H1 (cell line): ENCODE results near the gene ZBTB46. TPM values are rescaled to one million over a fixed set of nuclear protein-coding genes. Genes with fewer than 3 reads are reported as not detected.

Experiments used
- CTCF ChIA-PET: fragments of 300-600 bp; sonication (Branson Sonifier 250); formaldehyde crosslinking; loops from one replicate; lab custom pipeline; 2021; ENCODE audit not compliant: partially characterized antibody; lab: Charles Lee
- POLR2A ChIA-PET: fragments of 300-600 bp; sonication (Branson Sonifier 250); formaldehyde crosslinking; loops from one replicate; lab custom pipeline; 2021; ENCODE audit warnings: inconsistent platforms; ENCODE audit not compliant: partially characterized antibody; lab: Charles Lee
- DNase-seq, 2 experiments: peaks; one replicate each; pipeline versions ENCODE4 v3.0.0 to v3.0.0-alpha.2; 2010 to 2022; ENCODE audit warnings: low spot score in 2 of 2, low read depth in 1 of 2, mixed read lengths in 1 of 2
- FAIRE-seq: peaks from 2 replicates; lab custom pipeline; 2011; peaks lifted over from hg19 to GRCh38; lab: Jason Lieb, UNC
- H2AFZ ChIP-seq: 2 replicates; pipeline ENCODE4 v1.8.1; 2012; ENCODE audit warnings: low read length, inconsistent platforms
- H2AK5ac ChIP-seq: 2 replicates; pipeline ENCODE4 v1.6.1; 2013; ENCODE audit warnings: low read depth, low read length
- H2BK120ac ChIP-seq: replicated peaks from 2 replicates; pipeline ENCODE3; 2013; ENCODE audit warnings: low read depth, low read length, inconsistent platforms
- H2BK12ac ChIP-seq: 2 replicates; pipeline ENCODE4 v1.6.1; 2013; ENCODE audit warnings: low read depth, low read length
- H2BK15ac ChIP-seq: 2 replicates; pipeline ENCODE4 v1.6.1; 2013; ENCODE audit warnings: low read length
- H2BK20ac ChIP-seq: 2 replicates; pipeline ENCODE4 v1.6.1; 2013; ENCODE audit warnings: low read length
- H2BK5ac ChIP-seq: 2 replicates; pipeline ENCODE4 v1.6.1; 2013; ENCODE audit warnings: low read depth, low read length
- H3K14ac ChIP-seq: 2 replicates; pipeline ENCODE4 v1.6.1; 2013; ENCODE audit warnings: inconsistent platforms; ENCODE audit not compliant: insufficient read length
- H3K18ac ChIP-seq: 2 replicates; pipeline ENCODE4 v1.6.1; 2013; ENCODE audit warnings: low read length; ENCODE audit errors: extremely low read depth
- H3K23ac ChIP-seq: 2 replicates; pipeline ENCODE4 v1.6.1; 2013; ENCODE audit warnings: inconsistent platforms; ENCODE audit not compliant: insufficient read length
- H3K23me2 ChIP-seq: 2 replicates; pipeline ENCODE4 v1.6.1; 2013; ENCODE audit warnings: low read depth, low read length
- H3K27ac ChIP-seq: 2 replicates; pipeline ENCODE4 v1.6.1; 2011; ENCODE audit warnings: low read depth, low read length, inconsistent platforms
- H3K27me3 ChIP-seq, 4 experiments: replicated peaks in 1 of 4; 1 replicate in 1 of 4; 2 replicates in 3 of 4; pipeline versions ENCODE4 v1.6.1 to v1.8.1; 2011 to 2013; ENCODE audit warnings: low read length in 3 of 4, mild to moderate bottlenecking in 3 of 4, inconsistent platforms in 2 of 4, mixed read lengths in 2 of 4, moderate library complexity in 1 of 4; ENCODE audit not compliant: control insufficient read depth in 3 of 4, insufficient read depth in 3 of 4; ENCODE audit errors: extremely low read depth in 1 of 4
- H3K36me3 ChIP-seq, 4 experiments: 2 replicates each; pipeline versions ENCODE4 v1.6.1 to v1.8.1; 2011 to 2013; ENCODE audit warnings: mild to moderate bottlenecking in 4 of 4, low read length in 3 of 4, moderate library complexity in 2 of 4, control low read depth in 1 of 4, inconsistent platforms in 1 of 4; ENCODE audit not compliant: insufficient read depth in 4 of 4, control insufficient read depth in 2 of 4
- H3K4ac ChIP-seq: replicated peaks from 2 replicates; pipeline ENCODE3; 2013; ENCODE audit warnings: low read length, low read depth, mixed read lengths, inconsistent platforms; ENCODE audit not compliant: insufficient read length
- H3K4me1 ChIP-seq, 4 experiments: replicated peaks in 1 of 4; 1 replicate in 1 of 4; 2 replicates in 3 of 4; pipeline versions ENCODE4 v1.6.1 to v1.8.1; 2011 to 2013; ENCODE audit warnings: low read length in 3 of 4, inconsistent platforms in 2 of 4, mixed read lengths in 1 of 4; ENCODE audit not compliant: insufficient read depth in 4 of 4, control insufficient read depth in 3 of 4
- H3K4me2 ChIP-seq, 2 experiments: 2 replicates each; pipeline versions ENCODE4 v1.6.1 to v1.8.1; 2011 to 2013; ENCODE audit warnings: low read depth in 2 of 2, low read length in 2 of 2, control low read depth in 1 of 2, inconsistent platforms in 1 of 2, mild to moderate bottlenecking in 1 of 2; ENCODE audit not compliant: insufficient read depth in 1 of 2
- H3K4me3 ChIP-seq, 4 experiments: fragments of 200-600, 300-600 bp in 1 of 4; sonication (generic), shearing (Covaris generic), sonication (Bioruptor Twin) in 1 of 4; 2 replicates each; pipeline versions ENCODE4 v1.5.1 to v1.8.1; 2011 to 2016; ENCODE audit warnings: low read length in 4 of 4, low read depth in 3 of 4, control low read depth in 2 of 4, inconsistent platforms in 2 of 4, mild to moderate bottlenecking in 2 of 4, mixed read lengths in 1 of 4, moderate library complexity in 1 of 4; ENCODE audit not compliant: insufficient read depth in 2 of 4; ENCODE audit errors: extremely low read depth in 1 of 4
- H3K56ac ChIP-seq: replicated peaks from 2 replicates; pipeline ENCODE3; 2013; ENCODE audit warnings: low read depth, mild to moderate bottlenecking, mixed read lengths, low read length, inconsistent platforms; ENCODE audit not compliant: insufficient read length
- H3K79me1 ChIP-seq: 2 replicates; pipeline ENCODE4 v1.6.1; 2013; ENCODE audit warnings: low read depth, low read length, control low read depth
- H3K79me2 ChIP-seq, 2 experiments: 2 replicates each; pipeline versions ENCODE4 v1.6.1 to v1.8.1; 2012 to 2013; ENCODE audit warnings: low read length in 2 of 2, mild to moderate bottlenecking in 2 of 2, inconsistent platforms in 1 of 2; ENCODE audit not compliant: insufficient read depth in 2 of 2, control insufficient read depth in 1 of 2
- H3K9ac ChIP-seq, 4 experiments: replicated peaks in 1 of 4; 1 replicate in 1 of 4; 2 replicates in 3 of 4; pipeline versions ENCODE4 v1.6.1 to v1.8.1; 2011 to 2013; ENCODE audit warnings: low read depth in 3 of 4, low read length in 3 of 4, control low read depth in 2 of 4, mild to moderate bottlenecking in 2 of 4, moderate library complexity in 2 of 4, inconsistent platforms in 1 of 4; ENCODE audit errors: extremely low read depth in 1 of 4
- H3K9me3 ChIP-seq, 2 experiments: 2 replicates each; pipeline versions ENCODE4 v1.6.1 to v1.8.1; 2012 to 2013; ENCODE audit warnings: mild to moderate bottlenecking in 2 of 2, moderate library complexity in 2 of 2, control low read depth in 1 of 2, inconsistent platforms in 1 of 2, low read depth in 1 of 2, low read length in 1 of 2, mixed read lengths in 1 of 2; ENCODE audit not compliant: insufficient read depth in 2 of 2
- H4K20me1 ChIP-seq, 2 experiments: replicated peaks in 1 of 2; 2 replicates each; pipeline versions ENCODE3 to v1.8.1; 2011 to 2013; ENCODE audit warnings: inconsistent platforms in 2 of 2, low read length in 2 of 2, mild to moderate bottlenecking in 1 of 2; ENCODE audit not compliant: insufficient read depth in 2 of 2, control insufficient read depth in 1 of 2
- H4K5ac ChIP-seq: 2 replicates; pipeline ENCODE4 v1.6.1; 2013; ENCODE audit warnings: low read length, low read depth, mixed read lengths, inconsistent platforms; ENCODE audit not compliant: insufficient read length
- H4K8ac ChIP-seq: 2 replicates; pipeline ENCODE4 v1.8.0; 2013; ENCODE audit warnings: mild to moderate bottlenecking, moderate library complexity, low read length, inconsistent platforms; ENCODE audit not compliant: insufficient read depth; ENCODE audit errors: extremely low read depth
- H4K91ac ChIP-seq: replicated peaks from 2 replicates; pipeline ENCODE3; 2013; ENCODE audit warnings: low read length, mixed read lengths, inconsistent platforms; ENCODE audit not compliant: insufficient read length
- CBX5 ChIP-seq: fragments of 300-800, 300-1000 bp; sonication (generic); IDR thresholded peaks from 2 replicates; pipeline ENCODE4 v1.7.1; 2016; ENCODE audit warnings: antibody characterized with exemption, low read length, low read depth
- CHD1 ChIP-seq: IDR thresholded peaks from 2 replicates; pipeline ENCODE4 v1.6.1; 2012; ENCODE audit warnings: low read depth, low read length, improper control_type of control experiment
- E2F6 ChIP-seq: IDR thresholded peaks from 2 replicates; pipeline ENCODE4 v1.6.1; 2012; ENCODE audit warnings: inconsistent platforms
- EGR1 ChIP-seq: IDR thresholded peaks from 2 replicates; pipeline ENCODE4 v1.6.1; 2011; ENCODE audit warnings: low read depth, low read length, borderline replicate concordance
- FOSL1 ChIP-seq: IDR thresholded peaks from 2 replicates; pipeline ENCODE4 v1.6.1; 2011; ENCODE audit warnings: mild to moderate bottlenecking, low read depth, low read length, moderate library complexity; ENCODE audit not compliant: insufficient read depth
- KDM5A ChIP-seq: fragments of 200-600 bp; IDR thresholded peaks from 2 replicates; pipeline ENCODE4 v1.7.1; 2012; ENCODE audit warnings: mild to moderate bottlenecking, low read length, inconsistent platforms, mixed read lengths
- POLR2A ChIP-seq, 2 experiments: IDR thresholded peaks; 1 replicate in 1 of 2; 2 replicates in 1 of 2; pipeline ENCODE4 v1.6.1; 2011; ENCODE audit warnings: low read depth in 2 of 2, low read length in 2 of 2, mild to moderate bottlenecking in 2 of 2; ENCODE audit errors: control extremely low read depth in 1 of 2
- POU5F1 ChIP-seq: IDR thresholded peaks from 2 replicates; pipeline ENCODE4 v1.6.1; 2011; ENCODE audit warnings: low read depth, mild to moderate bottlenecking, low read length, moderate library complexity
- RAD21 ChIP-seq, 2 experiments: IDR thresholded peaks in 1 of 2; conservative IDR thresholded peaks in 1 of 2; 2 replicates each; pipeline ENCODE4 v1.6.1; 2011; ENCODE audit warnings: low read depth in 2 of 2, low read length in 2 of 2, improper control_type of control experiment in 1 of 2, inconsistent platforms in 1 of 2, mild to moderate bottlenecking in 1 of 2, moderate library complexity in 1 of 2
- RFX5 ChIP-seq: IDR thresholded peaks from 2 replicates; pipeline ENCODE4 v1.6.1; 2011; ENCODE audit warnings: low read depth, low read length, improper control_type of control experiment, borderline replicate concordance
- SIRT6 ChIP-seq: IDR thresholded peaks from one replicate; pipeline ENCODE4 v1.7.1; 2012; ENCODE audit warnings: low read length, inconsistent platforms
- SRF ChIP-seq: IDR thresholded peaks from 2 replicates; pipeline ENCODE4 v1.6.1; 2011; ENCODE audit warnings: mild to moderate bottlenecking, low read depth, low read length, moderate library complexity
- TAF1 ChIP-seq: IDR thresholded peaks from 2 replicates; pipeline ENCODE4 v1.6.1; 2011; ENCODE audit warnings: mild to moderate bottlenecking, low read depth, low read length
- TAF7 ChIP-seq: optimal IDR thresholded peaks from 2 replicates; pipeline ENCODE3; 2011; ENCODE audit warnings: low read depth, mild to moderate bottlenecking, inconsistent platforms, low read length, moderate library complexity, borderline replicate concordance
- TEAD4 ChIP-seq: IDR thresholded peaks from 2 replicates; pipeline ENCODE4 v1.6.1; 2012; ENCODE audit warnings: low read depth, low read length, inconsistent platforms, mixed read lengths
- WGBS, 2 experiments: shearing (Covaris generic) in 1 of 2; methylation state at CpG; one replicate each; pipeline versions ENCODE4 v1.1.6 to v1.1.7; 2013 to 2015; ENCODE audit warnings: low lambda C conversion rate in 2 of 2, mixed read lengths in 2 of 2, inconsistent platforms in 1 of 2, low coverage in 1 of 2, missing lambda C conversion rate in 1 of 2; ENCODE audit not compliant: insufficient replicate concordance in 2 of 2, insufficient coverage in 1 of 2, insufficient read length in 1 of 2; ENCODE audit errors: extremely low coverage in 1 of 2, missing lambda C conversion rate in 1 of 2; 5-methylcytosine and 5-hydroxymethylcytosine counted together
- polyA plus RNA-seq, 7 experiments: library from polyadenylated mRNA; depleted of rRNA in 3 of 7; stranded (reverse) in 5 of 7; unstranded in 2 of 7; fragments of >200 nt in 5 of 7; fragments of 200-250 nt in 2 of 7; gene quantifications; 1 replicate in 5 of 7; 2 replicates in 1 of 7; 4 replicates in 1 of 7; pipeline versions ENCODE4 v1.2.1 to v1.2.3, GENCODE V29; 2011 to 2013; ENCODE audit warnings: missing spikeins in 2 of 7, mixed read lengths in 2 of 7
- total RNA-seq: library from RNA; stranded (reverse); fragmentation: NEBNext Ultra II Directional; extraction: Animal tissue kit (Norgen Biotek cat#: 25700); gene quantifications from 2 replicates; pipeline ENCODE4 v1.2.1, GENCODE V29; 2021

ZBTB46 gene
- total and polyA plus RNA-seq, 2 of the 8 experiments (the other 6 are each of a cell fraction or from before 2014, with no cell fraction given) = 6.4 to 22.4 TPM

- H3K27ac ChIP-seq = no peak overlapping the region
- no peaks in the 10 kb centered on the region for H3K23me2 ChIP-seq
- no peak overlapping the region for H2AFZ ChIP-seq
- DNase-seq (no peak), FAIRE-seq (no peak)
- CTCF ChIA-PET = interaction anchor here (0.9 to 15.2 kb wide), 3 partner anchors 5 to 243 kb away, joined by 3 to 191 read pairs (median 191); no protein-coding TSS in a partner anchor
- H4K5ac ChIP-seq = no peak overlapping the region
- 0 out of 7 replicates have a peak, but pooled peaks cover 0 to under 1% (median 0%) of the 10 kb centered on the region in 4 experiments for H3K4me1 ChIP-seq
- H3K79me1 ChIP-seq = peaks cover 12% of the 10 kb centered on the region
- peaks cover 0 to 3% of the 10 kb centered on the region in 2 experiments; a peak in 1 of 4 replicates for H3K9me3 ChIP-seq
- H2BK120ac ChIP-seq = no peak overlapping the region
- no peaks in the 10 kb centered on the region for H3K27me3 ChIP-seq
- POLR2A ChIA-PET = no interaction called here
- no peak overlapping the region for H2BK5ac ChIP-seq
- no peak overlapping the region for H3K56ac ChIP-seq
- no peak overlapping the region for H3K4me3 ChIP-seq
- no peak overlapping the region for H3K14ac ChIP-seq
- H2BK20ac ChIP-seq = no peak overlapping the region
- peaks cover 1 to 8% of the 10 kb centered on the region in 2 experiments for H4K20me1 ChIP-seq
- H2BK15ac ChIP-seq = no peak overlapping the region
- 94% methylated on average over 14 of the region's 14 CpGs; no CpG with 5 or more reads in 1 of the 2 experiments for WGBS, 2 experiments
- no peak overlapping the region for H4K8ac ChIP-seq
- H3K23ac ChIP-seq = no peak overlapping the region
- no peaks in the 10 kb centered on the region; a peak in 1 of 8 replicates for H3K36me3 ChIP-seq
- H3K4me2 ChIP-seq = no peak overlapping the region
- H3K18ac ChIP-seq = no peak overlapping the region
- H3K9ac ChIP-seq = no peak overlapping the region
- H3K4ac ChIP-seq = no peak overlapping the region
- no peak overlapping the region for H2AK5ac ChIP-seq
- H2BK12ac ChIP-seq = no peak overlapping the region
- peaks cover 0 to 18% of the 10 kb centered on the region in 2 experiments; a peak in 2 of 4 replicates for H3K79me2 ChIP-seq
- H4K91ac ChIP-seq = no peak overlapping the region
- TF ChIP-seq EGR1 (no peak), CBX5 (no peak), TAF1 (no peak), FOSL1 (no peak), TEAD4 (no peak), E2F6 (no peak), SRF (no peak), KDM5A (no peak), RFX5 (no peak), CHD1 (no peak), POU5F1 (no peak), RAD21 (IDR thresholded peaks at IDR 0.05 in 1 of 2, conservative IDR thresholded peaks at IDR 0.05 in 1 of 2; ENCODE audit: low read depth in 2 of 2, low read length in 2 of 2) (no peak), SIRT6 (no peak), TAF7 (no peak), POLR2A (IDR thresholded peaks at IDR 0.05; ENCODE audit: control extremely low read depth in 1 of 2, low read depth in 2 of 2, low read length in 2 of 2) (no peak)
Observed at GRCh38 chr20:63781181-63781580, 49.9 kb downstream of the ZBTB46 start.
